GM12873 (cell line): Measurements from ENCODE around the gene SNAP91.

Source experiments
- CTCF ChIP-seq: IDR thresholded peaks from 2 replicates; pipeline ENCODE4 v1.5.1; 2012; ENCODE audit warnings: low read depth, mild to moderate bottlenecking, moderate library complexity, low read length, control low read depth; ENCODE audit not compliant: insufficient read depth; ENCODE audit errors: missing control alignments

SNAP91 gene

GRCh38 chr6:83509441-83509840, 199.5 kb downstream of the SNAP91 start:
- TF ChIP-seq CTCF: no peak

- no peak for TF ChIP-seq CTCF
Measured at GRCh38 chr6:83505356-83505755, 203.5 kb downstream of the SNAP91 start.
